NOMO-1 (cell line): Measurements from ENCODE around the gene TRAPPC10.

Experiments used
- DNase-seq, 2 experiments: peaks; one replicate each; lab custom pipeline; 2025; ENCODE audit not compliant: unreplicated experiment in 2 of 2; lab: John Stamatoyannopoulos, UW

The TRAPPC10 gene

DNA sequence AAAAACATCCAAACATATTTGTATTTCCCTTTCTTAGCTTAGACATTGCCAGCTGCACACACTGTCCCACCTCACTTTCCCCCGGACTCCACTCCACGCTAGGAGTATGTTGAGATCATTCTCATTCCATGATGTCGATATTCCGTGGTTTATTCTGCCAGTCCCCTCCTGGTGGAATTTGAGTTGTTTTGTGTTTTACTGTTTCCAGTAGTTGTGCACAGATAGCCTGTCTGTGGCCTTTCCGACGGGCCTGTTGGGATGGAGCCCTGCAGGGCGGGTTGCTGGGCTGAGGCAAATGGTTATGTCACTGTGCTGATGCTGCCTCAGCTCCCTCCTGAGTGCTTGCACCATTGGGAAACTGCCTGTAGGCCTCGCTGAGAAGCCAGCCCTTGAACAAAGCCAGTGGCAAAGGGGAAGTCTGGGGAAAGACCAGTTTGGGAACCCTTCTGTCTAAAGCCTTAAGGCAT lies 12.8 kb downstream of the TRAPPC10 start:
- peak; percentile 24 to 40 for DNase-seq

DNA sequence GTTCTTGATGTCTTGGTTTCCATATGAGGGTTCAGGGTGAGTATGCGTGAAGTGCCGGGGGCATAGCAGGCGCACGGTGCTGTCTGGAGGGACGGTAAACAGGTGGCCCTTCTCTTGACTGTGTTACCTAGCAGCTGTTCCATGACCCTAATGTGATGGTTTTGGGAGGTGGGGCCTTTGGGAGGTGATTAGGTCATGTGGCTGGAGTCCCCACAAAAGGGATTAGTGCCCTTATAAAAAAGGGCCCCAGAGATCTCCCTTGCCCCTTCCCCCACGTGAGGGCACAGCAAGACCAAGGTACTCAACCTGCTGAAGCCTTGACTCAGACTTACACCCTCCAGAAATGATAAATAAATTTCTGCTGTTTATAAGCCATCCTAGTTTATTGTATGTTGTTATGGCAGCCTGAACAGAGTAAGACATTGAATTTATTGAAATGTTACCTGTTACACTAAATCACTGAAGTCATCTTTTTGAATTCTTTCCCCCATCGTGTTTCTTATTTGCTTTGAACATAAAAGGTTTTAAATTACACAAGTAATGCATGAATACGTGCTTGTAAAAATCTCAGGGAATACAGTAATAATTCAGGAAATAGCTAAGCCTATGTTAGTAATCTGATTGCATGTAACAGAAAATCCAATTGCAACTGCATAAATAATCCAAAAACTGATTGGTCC lies 15.6 kb downstream of the TRAPPC10 start:
- DNase-seq: no peak

DNA sequence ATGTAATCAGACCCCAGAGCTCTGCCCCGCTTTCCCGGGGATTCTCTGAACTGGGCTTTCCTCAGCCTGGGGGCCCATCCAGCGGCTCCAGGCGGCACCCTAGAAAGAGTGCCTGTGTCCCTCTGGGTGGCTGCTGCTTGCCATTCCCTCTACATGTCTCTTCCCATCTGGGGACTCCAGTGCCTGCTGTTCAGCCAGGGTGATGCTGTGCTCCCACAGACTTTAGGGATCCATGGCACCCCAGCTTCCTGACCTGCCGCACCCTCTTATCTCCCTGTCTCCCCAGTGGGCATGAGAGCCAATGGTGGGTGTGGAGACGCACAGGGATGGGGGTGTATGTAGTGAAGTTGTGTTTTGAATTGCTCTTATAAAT lies 16.2 kb downstream of the TRAPPC10 start:
- no peak for DNase-seq

DNA sequence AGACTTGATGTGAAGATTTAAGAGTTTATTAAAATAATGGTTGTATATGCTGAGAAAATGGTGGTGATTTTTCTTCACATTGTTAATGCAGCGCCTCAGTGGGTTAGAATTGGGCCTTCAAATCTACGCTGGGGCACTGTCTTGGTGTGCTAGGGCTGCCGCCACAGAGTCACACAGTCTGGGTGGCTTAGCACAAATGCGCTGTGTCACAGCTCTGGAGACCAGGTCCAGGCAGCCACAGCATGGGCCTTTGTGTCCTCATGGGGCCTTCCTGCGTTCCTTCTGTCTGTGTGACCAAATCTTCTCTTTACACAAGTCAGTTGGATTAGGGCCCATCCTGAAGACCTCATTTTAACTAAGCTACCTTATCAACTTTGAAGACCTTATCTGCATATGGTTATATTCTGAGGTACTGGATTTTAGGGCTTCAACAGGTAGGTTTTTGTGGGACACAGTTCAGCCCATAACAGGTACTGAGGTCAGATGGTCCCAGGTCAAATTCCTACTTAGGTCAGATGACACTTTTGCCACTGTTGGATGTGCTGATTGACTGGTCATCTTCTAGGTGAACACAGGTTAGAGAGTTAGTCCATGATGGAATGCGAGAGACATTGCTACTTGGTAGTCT lies 17.5 kb downstream of the TRAPPC10 start:
- DNase-seq: no peak

DNA sequence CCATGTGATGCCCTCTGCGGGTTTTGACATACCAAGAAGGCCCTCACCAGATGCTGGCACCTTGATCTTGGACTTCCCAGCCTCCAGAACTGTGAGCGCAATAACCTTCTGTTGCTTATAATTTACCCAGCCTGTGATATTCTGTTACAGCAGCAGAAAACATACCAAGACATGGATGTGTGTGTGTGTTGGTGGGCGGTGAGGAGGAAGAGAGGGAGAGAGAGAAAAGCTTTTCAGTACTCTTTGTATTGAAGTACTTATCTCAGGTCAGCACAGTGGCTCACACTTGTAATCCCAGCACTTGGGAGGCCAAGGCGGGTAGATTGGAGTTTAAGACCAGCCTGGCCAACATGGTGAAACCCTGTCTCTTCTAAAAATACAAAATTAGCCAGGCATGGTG lies 23.1 kb downstream of the TRAPPC10 start:
- no peak for DNase-seq

DNA sequence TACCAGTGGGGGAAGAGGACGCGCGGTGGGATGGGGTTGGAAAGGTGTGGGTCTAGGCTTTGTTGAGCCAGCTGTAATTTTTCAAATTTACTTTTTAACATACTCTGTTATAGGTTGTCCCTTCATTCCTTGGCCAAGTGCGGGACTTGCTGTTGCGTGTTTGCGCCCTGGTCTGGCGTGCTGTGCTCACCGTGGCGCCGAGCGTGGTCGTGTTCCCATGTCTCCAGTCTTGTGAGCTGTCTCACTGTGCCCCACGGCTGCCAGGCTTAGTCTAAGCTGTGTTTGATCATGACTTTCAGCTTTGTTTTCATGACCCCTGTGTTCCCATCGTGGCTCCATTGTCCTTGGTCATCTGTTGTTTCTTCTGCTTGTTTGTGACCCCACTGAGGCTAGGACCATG lies 26.0 kb downstream of the TRAPPC10 start:
- DNase-seq: no peak

DNA sequence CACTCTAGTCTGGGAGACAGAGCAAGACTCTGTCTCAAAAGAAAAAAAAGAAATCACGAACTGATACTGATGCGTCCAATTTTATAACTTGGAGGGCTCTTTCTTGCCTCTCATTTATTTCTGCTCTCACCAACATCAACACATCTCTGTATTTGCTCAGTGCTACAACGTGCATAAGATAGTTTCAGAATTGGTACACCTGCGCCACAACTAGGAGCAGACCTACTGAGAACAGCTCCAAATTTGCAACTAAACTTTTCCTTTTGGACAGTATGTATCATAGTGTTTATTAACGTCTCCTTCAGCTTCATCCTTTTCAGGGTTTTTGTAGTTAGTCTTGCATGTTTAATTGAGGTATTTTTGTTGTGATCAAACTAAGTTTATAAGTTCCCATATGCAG lies 27.7 kb downstream of the TRAPPC10 start:
- no peak for DNase-seq

DNA sequence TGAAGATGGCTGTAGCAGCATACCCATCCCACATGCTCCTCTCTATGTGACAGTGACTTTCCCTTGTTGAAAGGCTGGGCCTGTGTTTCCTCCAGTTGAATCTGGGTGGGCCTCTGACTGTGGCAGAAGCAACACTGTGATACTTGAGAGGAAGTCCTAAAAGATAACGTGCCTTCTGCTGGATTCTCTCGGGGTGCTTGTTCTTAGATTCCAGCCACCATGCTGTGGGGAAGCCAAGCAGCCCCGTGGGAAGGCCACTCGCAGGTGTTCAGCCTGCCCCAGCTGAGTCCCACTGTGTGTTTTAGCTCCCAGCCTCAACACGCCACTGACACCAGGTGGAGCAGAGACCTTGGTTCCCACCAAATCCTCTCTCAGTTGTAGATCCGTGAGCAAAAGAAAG lies 31.5 kb downstream of the TRAPPC10 start:
- DNase-seq: no peak

DNA sequence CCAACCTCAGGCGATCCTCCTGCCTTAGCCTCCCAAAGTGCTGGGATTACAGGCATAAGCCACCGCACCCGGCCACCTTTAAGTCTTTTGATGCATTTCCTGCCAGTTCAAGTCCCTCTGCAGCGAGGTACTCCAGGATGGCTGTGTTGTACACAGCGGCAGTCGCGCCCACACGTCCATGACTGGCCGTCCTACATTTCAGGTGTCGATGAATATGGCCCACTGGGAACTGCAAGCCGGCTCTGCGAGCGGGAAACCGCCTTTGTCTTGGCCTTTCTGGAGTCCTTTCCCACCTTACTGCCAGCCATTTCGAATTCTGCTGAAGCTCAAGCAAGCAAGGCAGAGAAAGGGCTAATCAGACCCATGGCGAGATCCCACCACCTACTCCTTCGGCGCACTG lies 34.6 kb downstream of the TRAPPC10 start:
- DNase-seq: no peak

DNA sequence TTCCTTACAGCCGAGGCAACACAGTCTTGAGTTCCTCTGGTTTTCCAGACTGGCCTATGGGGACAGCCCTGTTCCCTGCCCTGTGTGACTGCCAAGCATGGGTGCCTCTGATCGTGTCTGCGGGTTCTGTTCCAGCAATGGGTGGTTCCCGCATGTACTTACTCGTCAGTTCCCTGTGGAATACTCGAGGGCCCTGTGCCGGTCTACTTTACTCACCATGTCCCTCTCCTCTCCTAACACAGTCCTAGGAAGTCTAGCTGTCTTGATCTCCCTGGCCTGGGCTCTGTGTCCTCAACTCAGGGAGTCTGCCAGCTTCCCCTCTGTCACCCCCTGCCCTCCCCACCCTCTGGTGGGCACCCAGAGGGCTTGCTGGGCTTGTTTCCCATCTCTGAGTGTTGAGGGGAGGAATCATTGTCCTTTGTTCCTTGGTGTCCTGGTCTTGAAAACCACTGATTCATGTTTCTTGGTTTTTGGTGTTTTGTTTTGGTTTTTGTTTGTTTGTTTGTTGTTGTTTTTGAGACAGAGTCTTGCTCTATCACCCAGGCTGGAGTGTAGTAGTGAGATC lies 36.0 kb downstream of the TRAPPC10 start:
- DNase-seq: no peak

DNA sequence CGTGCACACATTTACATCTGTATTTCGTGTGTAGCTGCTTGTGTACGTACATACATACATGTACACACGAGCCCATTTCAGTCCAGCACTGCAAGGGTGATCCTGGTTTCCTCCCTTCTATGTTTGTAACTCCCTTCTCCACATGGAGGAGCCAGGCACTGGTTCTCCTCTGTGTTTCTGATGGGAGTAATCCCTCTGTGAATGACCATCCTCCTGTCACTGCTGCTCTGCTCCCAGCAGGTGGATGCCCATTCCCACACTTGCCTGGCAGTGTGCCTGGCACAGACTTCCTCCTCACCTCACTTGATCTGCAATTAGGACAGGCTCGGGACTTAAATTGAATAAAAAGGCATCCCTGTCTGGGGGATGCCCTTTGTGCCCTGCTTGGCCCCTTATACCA lies 37.1 kb downstream of the TRAPPC10 start:
- DNase-seq: no peak

DNA sequence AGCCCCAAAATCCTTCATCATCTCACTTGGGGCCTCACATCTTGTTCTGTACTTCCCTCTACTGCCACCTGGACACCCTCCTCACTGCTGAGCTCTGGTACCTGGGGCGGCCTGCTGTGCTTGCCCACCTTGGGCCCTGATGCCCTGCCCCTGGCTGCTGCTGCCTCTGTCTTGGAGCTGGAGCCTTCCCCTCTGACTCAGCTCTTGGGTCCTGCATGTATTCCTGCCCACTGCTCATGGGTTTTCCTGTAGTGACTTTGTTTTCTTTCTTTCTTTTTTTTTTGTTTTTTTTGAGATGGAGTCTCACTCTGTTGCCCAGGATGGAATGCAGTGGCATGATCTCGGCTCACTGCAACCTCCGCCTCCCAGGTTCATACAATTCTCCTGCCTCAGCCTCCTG lies 37.5 kb downstream of the TRAPPC10 start:
- DNase-seq: no peak

DNA sequence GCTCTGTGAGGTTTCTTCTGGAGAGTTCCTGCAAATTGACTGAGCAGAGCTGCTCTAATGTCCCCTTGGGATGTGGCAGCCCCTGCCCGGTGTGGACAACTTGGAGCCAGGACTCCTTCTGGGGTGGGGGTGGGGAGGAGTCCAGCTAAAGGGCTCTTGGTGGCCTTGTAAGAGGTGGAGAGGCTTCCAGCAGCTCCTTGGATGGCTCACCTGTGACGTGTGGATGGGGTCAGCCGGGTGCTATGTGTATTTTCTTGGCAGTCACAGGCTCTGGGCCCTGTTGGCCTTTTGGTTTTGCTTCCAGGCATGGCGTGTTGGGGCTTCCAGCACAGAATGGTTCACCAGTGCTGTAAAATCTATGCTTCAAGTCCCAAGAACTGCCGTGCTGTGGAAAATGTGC lies 38.2 kb downstream of the TRAPPC10 start:
- no peak for DNase-seq

DNA sequence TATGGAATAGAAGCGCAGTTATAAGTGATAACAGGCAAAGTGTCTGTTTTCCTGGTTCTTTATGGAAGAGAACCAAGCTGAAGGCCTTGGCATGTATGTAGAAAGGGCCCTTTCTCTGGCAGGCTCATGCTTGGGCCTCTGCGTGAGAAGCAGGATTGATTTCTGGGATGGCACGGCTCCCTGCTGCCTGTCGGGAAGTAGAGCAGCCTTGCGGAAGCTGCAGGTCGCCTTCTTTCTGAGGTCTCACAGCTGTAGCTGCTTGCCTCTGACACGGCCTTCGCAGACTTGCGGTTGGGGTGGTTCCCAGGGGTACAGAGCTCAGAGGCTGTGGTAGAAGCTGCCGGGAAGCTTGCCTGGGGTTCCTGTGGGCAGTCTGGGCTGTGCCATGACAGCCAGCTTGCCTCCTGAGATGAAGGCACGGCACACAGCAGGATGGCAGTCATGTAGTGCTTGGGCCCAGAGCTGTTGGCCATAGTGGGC lies 39.4 kb downstream of the TRAPPC10 start:
- no peak for DNase-seq

DNA sequence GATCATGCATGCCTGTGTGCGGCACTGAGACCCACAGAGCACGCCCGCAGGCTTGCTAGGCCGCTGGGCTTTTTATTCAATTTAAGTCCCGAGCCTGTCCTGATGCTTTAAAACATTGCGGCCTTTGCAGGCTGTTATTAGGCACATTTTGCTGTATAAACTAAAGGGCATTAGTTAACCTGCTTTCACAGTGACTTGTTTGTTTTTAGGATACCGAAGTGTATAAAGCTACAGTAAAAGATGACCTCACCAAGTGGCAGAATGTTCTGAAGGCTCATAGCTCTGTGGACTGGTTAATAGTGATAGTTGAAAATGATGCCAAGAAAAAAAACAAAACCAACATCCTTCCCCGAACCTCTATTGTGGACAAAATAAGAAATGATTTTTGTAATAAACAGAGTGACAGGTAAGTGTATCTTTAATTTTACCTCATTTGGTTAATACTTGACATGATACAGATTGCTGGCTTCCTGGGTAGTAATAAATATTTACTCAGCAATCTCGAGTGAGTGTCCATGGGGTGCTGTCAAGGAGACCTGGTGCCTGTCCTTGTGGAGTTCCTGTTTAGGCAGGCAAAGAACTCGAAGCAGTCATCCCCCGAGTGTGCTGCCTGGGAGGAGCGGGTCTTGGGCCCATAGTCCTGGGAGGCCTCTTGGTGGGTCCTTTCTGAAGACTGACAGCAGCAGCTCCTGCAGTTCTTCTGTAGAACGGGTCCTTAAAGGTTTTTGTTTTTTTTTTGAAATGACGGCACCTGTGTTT lies 40.1 kb downstream of the TRAPPC10 start:
- no peak for DNase-seq

DNA sequence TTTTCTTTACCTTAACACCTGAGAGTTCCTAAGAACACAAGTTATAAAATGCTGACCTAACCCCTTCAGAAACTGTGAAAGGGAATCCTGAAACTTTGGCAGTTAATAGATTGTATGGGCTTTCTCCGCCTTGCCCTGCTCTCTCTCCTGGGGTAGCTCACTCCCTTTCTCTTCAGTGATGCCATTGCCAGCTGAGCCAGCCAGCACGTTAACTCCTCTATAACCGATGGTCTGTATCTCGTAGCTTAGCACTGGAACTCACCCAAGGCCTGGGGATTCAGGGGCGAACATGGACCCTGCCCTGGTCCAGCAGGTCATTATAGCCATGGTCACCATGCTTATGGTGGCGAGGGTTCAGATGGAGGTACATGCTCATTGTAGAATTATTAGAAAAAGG lies 40.7 kb downstream of the TRAPPC10 start:
- no peak for DNase-seq

DNA sequence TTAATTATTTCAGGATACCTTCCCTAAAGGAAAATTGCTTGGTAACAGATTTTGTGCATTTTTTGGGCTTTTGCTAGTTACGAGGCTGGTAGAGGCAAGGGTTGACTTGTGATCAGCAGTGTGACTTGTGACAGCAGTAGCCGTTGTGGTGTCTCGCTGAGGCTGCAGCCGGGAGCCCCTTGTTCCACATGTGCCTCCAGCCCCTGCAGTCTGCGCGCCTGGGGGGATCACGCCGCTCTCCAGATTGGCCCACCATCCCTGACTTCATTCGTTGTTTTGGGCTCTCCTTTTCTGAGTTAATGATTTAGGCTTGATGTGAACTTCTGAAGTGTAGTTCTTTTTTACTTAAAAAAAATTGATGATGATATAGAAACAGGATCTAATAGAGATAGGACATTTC lies 41.5 kb downstream of the TRAPPC10 start:
- no peak for DNase-seq

DNA sequence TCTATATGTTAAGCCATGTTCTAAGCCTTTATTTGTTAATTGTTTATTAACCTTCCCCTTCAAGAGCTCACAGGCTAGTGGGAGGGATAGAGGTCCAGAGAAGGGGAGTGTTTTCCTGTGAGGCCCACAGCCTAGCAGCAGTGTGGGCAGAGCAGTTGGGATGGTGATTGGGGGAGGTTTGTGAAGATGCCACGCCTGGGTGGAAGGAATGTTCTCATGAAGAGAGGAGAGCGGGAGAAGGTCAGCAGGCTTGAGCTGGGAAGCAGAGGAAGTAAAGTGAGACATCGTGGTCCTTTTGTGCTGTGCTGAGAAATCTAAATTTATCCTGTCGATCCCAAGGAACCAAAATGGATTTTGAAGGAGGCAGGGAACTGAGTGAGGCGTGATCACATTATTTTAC lies 42.6 kb downstream of the TRAPPC10 start:
- no peak for DNase-seq

DNA sequence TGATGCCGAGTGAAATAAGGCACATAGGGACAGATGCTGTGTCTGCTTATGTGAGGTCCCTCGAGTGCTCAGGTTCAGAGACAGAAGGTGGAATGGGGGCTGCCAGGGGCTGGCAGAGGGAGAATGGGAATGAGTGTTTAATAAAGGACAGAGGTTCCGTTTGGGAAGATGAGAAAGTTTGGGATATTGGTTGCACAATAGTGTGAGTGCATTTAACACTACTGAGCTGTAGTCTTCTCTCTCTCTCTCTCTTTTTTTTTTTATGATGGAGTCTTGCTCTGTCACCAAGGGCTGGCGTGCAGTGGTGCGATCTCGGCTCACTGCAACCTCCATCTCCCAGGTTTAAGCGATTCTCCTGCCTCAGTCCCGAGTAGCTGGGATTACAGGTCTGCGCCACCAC lies 44.9 kb downstream of the TRAPPC10 start:
- no peak for DNase-seq

DNA sequence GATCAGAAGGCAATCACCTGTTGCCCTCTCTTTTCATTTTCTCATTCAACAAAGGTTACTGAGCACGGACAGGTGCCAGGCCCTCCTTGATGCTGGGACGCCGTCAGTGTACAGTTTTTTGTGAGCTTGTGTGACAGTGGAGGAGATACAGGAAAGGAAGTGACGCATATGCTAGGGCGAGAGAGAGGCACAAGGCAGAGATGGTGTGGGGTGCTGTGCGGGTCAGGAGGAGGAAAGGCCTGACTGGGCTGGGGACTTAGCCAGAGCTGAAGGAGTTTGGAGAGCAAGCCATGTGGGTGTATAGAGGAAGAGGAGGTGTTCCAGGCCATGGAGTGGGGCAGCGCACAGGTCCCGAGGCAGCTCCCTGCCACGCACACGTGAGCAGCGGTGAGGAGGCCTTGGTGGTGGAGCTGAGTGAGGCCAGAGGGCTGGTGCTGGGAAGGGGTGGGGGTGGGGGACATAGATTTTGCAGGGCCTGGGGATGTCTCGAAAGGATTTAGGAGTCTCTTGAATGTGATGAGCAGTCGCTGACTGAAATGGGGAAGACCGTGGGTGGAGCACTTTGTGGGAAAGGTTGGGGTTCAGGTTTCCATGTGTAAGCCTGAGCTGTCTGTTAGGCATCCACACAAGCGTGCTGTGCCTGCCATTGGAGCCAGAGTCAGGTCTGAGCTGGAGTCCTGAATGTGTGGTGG lies 46.0 kb downstream of the TRAPPC10 start:
- no peak for DNase-seq

DNA sequence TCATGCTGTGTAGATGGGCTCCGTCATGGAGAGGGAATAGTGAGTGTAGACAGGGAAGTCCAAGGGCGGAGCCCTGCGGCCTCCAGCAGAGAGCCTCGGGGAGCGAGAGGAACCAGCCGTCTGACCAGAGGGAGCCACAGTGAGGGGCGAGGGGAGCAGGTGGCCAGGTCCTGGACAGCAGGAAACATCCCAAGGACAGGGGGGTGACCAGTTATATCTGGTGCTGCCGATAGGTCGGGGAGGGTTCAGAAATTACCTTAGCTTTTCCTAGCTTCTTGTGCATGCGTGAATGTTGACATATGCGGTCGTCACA lies 46.5 kb downstream of the TRAPPC10 start:
- no peak for DNase-seq
